GM18507 (cell line): ENCODE measurements around the gene POLR2B.

Experiments used
- DNase-seq: peaks from one replicate; pipeline ENCODE4 v3.0.0; 2011; ENCODE audit warnings: low read depth; ENCODE audit not compliant: insufficient read length; ENCODE audit errors: extremely low spot score
- FAIRE-seq: peaks from 2 replicates; lab custom pipeline; 2011; peaks lifted over from hg19 to GRCh38; lab: Jason Lieb, UNC

Gene POLR2B

GRCh38 chr4:56981795-56982201, 3.1 kb downstream of the POLR2B start:
- DNase-seq: no peak
- no peak for FAIRE-seq

- DNase-seq (no peak), FAIRE-seq (no peak)
Measured at GRCh38 chr4:56986192-56986591, 7.5 kb downstream of the POLR2B start.

- no peak for FAIRE-seq
- no peak for DNase-seq
Measured at GRCh38 chr4:56986952-56987351, 8.3 kb downstream of the POLR2B start.

GRCh38 chr4:56990109-56990905, 11.6 kb downstream of the POLR2B start:
- FAIRE-seq (no peak), DNase-seq (no peak)

- no peak for FAIRE-seq
- DNase-seq: no peak
Measured at GRCh38 chr4:56995525-56995924, 16.8 kb downstream of the POLR2B start.

- FAIRE-seq (no peak), DNase-seq (no peak)
Measured at GRCh38 chr4:56999751-57000150, 21.1 kb downstream of the POLR2B start.

GRCh38 chr4:57013543-57014120, 34.9 kb downstream of the POLR2B start:
- DNase-seq (no peak), FAIRE-seq (no peak)

- no peak for FAIRE-seq
- DNase-seq: no peak
Measured at GRCh38 chr4:57018980-57019379, 40.3 kb downstream of the POLR2B start.

- FAIRE-seq: no peak
Measured at GRCh38 chr4:57020467-57021101, 41.9 kb downstream of the POLR2B start.

GRCh38 chr4:57023104-57023503, 44.4 kb downstream of the POLR2B start:
- FAIRE-seq: no peak
- no peak for DNase-seq

More at GRCh38 chr4:57020467-57021101, 41.9 kb downstream of the POLR2B start:
- DNase-seq: no peak

- DNase-seq (no peak), FAIRE-seq (no peak)
Measured at GRCh38 chr4:57034520-57034919, 55.8 kb downstream of the POLR2B start.

GRCh38 chr4:57037982-57038604, 59.4 kb downstream of the POLR2B start:
- peak; percentile 72 for FAIRE-seq

GRCh38 chr4:57039345-57039744, 60.6 kb downstream of the POLR2B start:
- FAIRE-seq (no peak), DNase-seq (no peak)

More at GRCh38 chr4:57037982-57038604, 59.4 kb downstream of the POLR2B start:
- peak; percentile 17 for DNase-seq

GRCh38 chr4:57040510-57040909, 61.8 kb downstream of the POLR2B start:
- DNase-seq (no peak), FAIRE-seq (no peak)

- DNase-seq: no peak
- no peak for FAIRE-seq
Measured at GRCh38 chr4:57041020-57041419, 62.3 kb downstream of the POLR2B start.

- FAIRE-seq: no peak
Measured at GRCh38 chr4:57042711-57043169, 64.0 kb downstream of the POLR2B start.

GRCh38 chr4:57043347-57044251, 64.9 kb downstream of the POLR2B start:
- DNase-seq (no peak), FAIRE-seq (no peak)

More at GRCh38 chr4:57042711-57043169, 64.0 kb downstream of the POLR2B start:
- no peak for DNase-seq

GRCh38 chr4:57044279-57044678, 65.6 kb downstream of the POLR2B start:
- no peak for FAIRE-seq
- DNase-seq: no peak

GRCh38 chr4:57044996-57045395, 66.3 kb downstream of the POLR2B start:
- DNase-seq (no peak), FAIRE-seq (no peak)
